ENCODE measurements around the gene PLPP4. TPM values are rescaled to one million over a fixed set of nuclear protein-coding genes. Genes with fewer than 3 reads are reported as not detected.

The PLPP4 gene
- total and polyA plus RNA-seq, 10 of the 15 experiments (the other 5 are each of a cell fraction or from before 2014, with no cell fraction given) = 0.08 to 3.1 (median 0.26) TPM; not detected in 3

GRCh38 chr10:120473593-120473992, 16.6 kb downstream of the PLPP4 start:
- POLR2A ChIA-PET = no interaction called here
- Histone ChIP-seq H3K27ac (ENCODE audit: control insufficient read depth, insufficient read depth) (no peak overlapping the region), H3K4me2 (ENCODE audit: control insufficient read depth, insufficient read depth) (no peak overlapping the region), H3K9me3 (replicated peaks; ENCODE audit: control insufficient read depth, insufficient read depth, low read length) (no peaks in the 10 kb centered on the region; the same call in 2 of the 3 replicates), H4K20me1 (ENCODE audit: control insufficient read depth, insufficient read depth) (no peaks in the 10 kb centered on the region), H3K36me3 (ENCODE audit: control insufficient read depth in 2 of 2, insufficient read depth in 2 of 2, low read length in 1 of 2) (no peaks in the 10 kb centered on the region), H3K4me1 (ENCODE audit: control insufficient read depth, insufficient read depth, low read length) (no peaks in the 10 kb centered on the region), H3K9ac (ENCODE audit: control insufficient read depth, insufficient read depth, low read length) (no peak overlapping the region), H2AFZ (ENCODE audit: control insufficient read depth, low read depth, low read length) (no peak overlapping the region), H3K79me2 (ENCODE audit: control insufficient read depth, insufficient read depth, low read length) (no peaks in the 10 kb centered on the region), H3K4me3 (no peak overlapping the region), H3K27me3 (replicated peaks in 1 of 2; ENCODE audit: control insufficient read depth in 2 of 2, insufficient read depth in 2 of 2, low read length in 1 of 2) (no peaks in the 10 kb centered on the region)
- ATAC-seq (peak; percentile 77), FAIRE-seq (no peak), DNase-seq (ENCODE audit: low read depth, low spot score) (peak; percentile 15)
- intact Hi-C loops (cut with micrococcal nuclease; ENCODE audit: unreplicated experiment) (no loop called here), in situ Hi-C loops (cut with MboI) (no loop called here)
- SMC1A ChIA-PET (ENCODE audit: uncharacterized antibody, unreplicated experiment) = no interaction called here
- WGBS (ENCODE audit: insufficient coverage, insufficient replicate concordance, low lambda C conversion rate, missing lambda C conversion rate) = 0% methylated on average over 4 of the region's 4 CpGs
- RAD21 ChIA-PET (ENCODE audit: unreplicated experiment) = no interaction called here
- no TSS peak for BruUV-seq (replicated peaks)
- CTCF ChIA-PET = no interaction called here
- TF ChIP-seq RFX5 (IDR thresholded peaks at IDR 0.05; ENCODE audit: low read depth, low read length) (no peak), IKZF2 (IDR thresholded peaks at IDR 0.05) (peak in 1 of 2 experiments; percentile 39; a peak in 2 of 4 replicates), ZBTB4 (CRISPR knock-in tag; IDR thresholded peaks at IDR 0.05) (no peak), CHD4 (IDR thresholded peaks at IDR 0.05) (no peak), ZNF217 (IDR thresholded peaks at IDR 0.05) (no peak), RB1 (IDR thresholded peaks at IDR 0.05; ENCODE audit: borderline replicate concordance) (no peak), ZNF592 (IDR thresholded peaks at IDR 0.05) (no peak), ZBTB33 (IDR thresholded peaks at IDR 0.05) (no peak), SMAD5 (IDR thresholded peaks at IDR 0.05; ENCODE audit: low read depth) (no peak), KLF5 (IDR thresholded peaks at IDR 0.05; ENCODE audit: partially characterized antibody) (no peak), E4F1 (IDR thresholded peaks at IDR 0.05; ENCODE audit: borderline replicate concordance, partially characterized antibody) (no peak), ZSCAN29 (IDR thresholded peaks at IDR 0.05) (no peak), LARP7 (IDR thresholded peaks at IDR 0.05) (no peak), MYB (IDR thresholded peaks at IDR 0.05; ENCODE audit: borderline replicate concordance, low read depth, low read length) (no peak)

Data from GM12878 (cell line).